ENCODE results near the gene TRAPPC3.

DNA sequence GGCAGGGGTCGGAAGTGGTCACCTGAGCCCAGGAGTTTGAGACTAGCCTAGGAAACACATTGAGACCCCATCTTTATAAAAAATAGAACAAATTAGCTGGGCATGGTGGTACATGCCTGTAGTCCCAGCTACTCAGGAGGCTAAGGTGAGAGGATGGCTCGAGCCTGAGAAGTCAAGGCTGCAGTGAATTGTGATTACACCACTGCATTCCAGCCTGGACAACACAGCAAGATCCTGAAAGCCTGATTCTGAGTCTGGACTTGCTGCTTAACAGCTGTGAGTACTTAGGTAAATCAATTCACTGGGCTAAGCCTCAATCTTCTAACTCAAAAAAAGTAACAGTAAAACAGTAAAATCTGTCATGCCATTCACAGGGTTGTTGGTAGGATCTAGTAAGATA is 4.9 kb downstream of the TRAPPC3 start:
- no peak for TF ChIP-seq POLR2A (IDR thresholded peaks at IDR 0.05)
- TF ChIP-seq, protein P1, sequence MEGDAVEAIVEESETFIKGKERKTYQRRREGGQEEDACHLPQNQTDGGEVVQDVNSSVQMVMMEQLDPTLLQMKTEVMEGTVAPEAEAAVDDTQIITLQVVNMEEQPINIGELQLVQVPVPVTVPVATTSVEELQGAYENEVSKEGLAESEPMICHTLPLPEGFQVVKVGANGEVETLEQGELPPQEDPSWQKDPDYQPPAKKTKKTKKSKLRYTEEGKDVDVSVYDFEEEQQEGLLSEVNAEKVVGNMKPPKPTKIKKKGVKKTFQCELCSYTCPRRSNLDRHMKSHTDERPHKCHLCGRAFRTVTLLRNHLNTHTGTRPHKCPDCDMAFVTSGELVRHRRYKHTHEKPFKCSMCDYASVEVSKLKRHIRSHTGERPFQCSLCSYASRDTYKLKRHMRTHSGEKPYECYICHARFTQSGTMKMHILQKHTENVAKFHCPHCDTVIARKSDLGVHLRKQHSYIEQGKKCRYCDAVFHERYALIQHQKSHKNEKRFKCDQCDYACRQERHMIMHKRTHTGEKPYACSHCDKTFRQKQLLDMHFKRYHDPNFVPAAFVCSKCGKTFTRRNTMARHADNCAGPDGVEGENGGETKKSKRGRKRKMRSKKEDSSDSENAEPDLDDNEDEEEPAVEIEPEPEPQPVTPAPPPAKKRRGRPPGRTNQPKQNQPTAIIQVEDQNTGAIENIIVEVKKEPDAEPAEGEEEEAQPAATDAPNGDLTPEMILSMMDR (IDR thresholded peaks at IDR 0.05) = no peak

Measured in esophagus squamous epithelium (tissue), 4 donors.